ENCODE measurements around the gene OR8D2. TPM values are rescaled to one million over a fixed set of nuclear protein-coding genes. Genes with fewer than 3 reads are reported as not detected.

The OR8D2 gene
- total RNA-seq, 2 experiments from 2014 or later = not detected

DNA sequence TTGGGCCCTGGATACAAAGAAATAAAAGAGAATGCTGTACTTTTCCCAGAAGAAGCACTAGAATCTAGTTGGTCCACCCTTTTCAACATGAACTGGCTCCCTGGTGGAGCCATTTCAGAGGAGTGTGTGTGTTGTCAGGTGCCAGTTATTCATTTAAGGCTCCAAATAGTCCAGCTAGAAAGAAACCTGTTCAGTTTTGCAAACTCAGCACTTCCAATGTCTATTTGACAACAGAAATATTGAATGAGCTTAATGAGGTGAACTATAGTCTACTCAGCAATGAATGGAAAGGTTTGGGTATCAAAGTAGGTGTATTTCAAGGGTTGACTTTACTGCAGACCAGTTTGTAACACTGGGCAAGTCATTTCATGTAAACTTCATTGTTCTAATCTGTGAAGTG, 8.3 kb downstream of the OR8D2 start:
- POLR2A ChIA-PET = no interaction called here
- H3K4me1 Mint-ChIP-seq = no peaks in the 10 kb centered on the region
- DNase-seq = no peak
- H3K27ac Mint-ChIP-seq = no peak overlapping the region
- H3K36me3 Mint-ChIP-seq (ENCODE audit: low read depth) = no peaks in the 10 kb centered on the region
- no peak overlapping the region for H3K4me3 Mint-ChIP-seq
- CTCF ChIA-PET = no interaction called here
- H3K27me3 Mint-ChIP-seq = no peaks in the 10 kb centered on the region
- no peaks in the 10 kb centered on the region for H3K9me3 Mint-ChIP-seq

GRCh38 chr11:124311269-124311668, 8.7 kb downstream of the OR8D2 start:
- Mint-ChIP-seq H3K27ac (no peak overlapping the region), H3K27me3 (no peaks in the 10 kb centered on the region), H3K9me3 (no peaks in the 10 kb centered on the region), H3K4me3 (no peak overlapping the region), H3K4me1 (no peaks in the 10 kb centered on the region), H3K36me3 (ENCODE audit: low read depth) (no peaks in the 10 kb centered on the region)
- ChIA-PET CTCF (no interaction called here), POLR2A (no interaction called here)
- DNase-seq = no peak

GRCh38 chr11:124310721-124311120, 9.3 kb downstream of the OR8D2 start:
- H3K27me3 Mint-ChIP-seq = no peaks in the 10 kb centered on the region
- no peaks in the 10 kb centered on the region for H3K4me1 Mint-ChIP-seq
- DNase-seq = no peak
- CTCF ChIA-PET = no interaction called here
- H3K27ac Mint-ChIP-seq = no peak overlapping the region
- no peak overlapping the region for H3K4me3 Mint-ChIP-seq
- POLR2A ChIA-PET = no interaction called here
- no peaks in the 10 kb centered on the region for H3K9me3 Mint-ChIP-seq
- H3K36me3 Mint-ChIP-seq (ENCODE audit: low read depth) = no peaks in the 10 kb centered on the region

- H3K27ac Mint-ChIP-seq = no peak overlapping the region
- no peaks in the 10 kb centered on the region for H3K4me1 Mint-ChIP-seq
- no peak overlapping the region for H3K4me3 Mint-ChIP-seq
- H3K27me3 Mint-ChIP-seq = no peaks in the 10 kb centered on the region
- H3K9me3 Mint-ChIP-seq = no peaks in the 10 kb centered on the region
- CTCF ChIA-PET = no interaction called here
- no peak for DNase-seq
- POLR2A ChIA-PET = no interaction called here
- no peaks in the 10 kb centered on the region for H3K36me3 Mint-ChIP-seq (ENCODE audit: low read depth)
Measured at GRCh38 chr11:124307093-124307492, 12.9 kb downstream of the OR8D2 start.

GRCh38 chr11:124302347-124303125, 17.5 kb downstream of the OR8D2 start:
- CTCF ChIA-PET = no interaction called here
- POLR2A ChIA-PET = no interaction called here
- Mint-ChIP-seq H3K27ac (no peak overlapping the region), H3K27me3 (no peaks in the 10 kb centered on the region), H3K9me3 (no peaks in the 10 kb centered on the region), H3K36me3 (ENCODE audit: low read depth) (no peaks in the 10 kb centered on the region), H3K4me3 (no peak overlapping the region), H3K4me1 (no peaks in the 10 kb centered on the region)
- no peak for DNase-seq

DNA sequence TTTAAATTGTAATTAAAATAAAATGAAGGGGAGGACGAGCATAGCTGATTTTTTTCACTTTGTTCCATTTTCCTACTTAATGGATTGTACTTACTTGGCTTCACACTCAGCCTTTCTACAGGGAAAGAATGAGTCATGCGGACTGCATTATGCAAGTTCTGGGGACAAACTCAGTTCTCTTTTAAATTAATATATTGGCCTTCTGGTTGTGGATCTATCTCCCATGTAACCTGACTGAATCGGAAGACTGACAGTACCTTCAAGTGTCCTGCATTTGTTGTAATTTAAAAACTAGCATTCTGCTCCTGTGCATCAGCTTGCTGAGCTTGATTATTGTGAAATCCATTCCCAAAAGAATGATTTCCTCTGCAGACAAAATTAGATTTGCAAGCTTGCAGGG, 18.4 kb downstream of the OR8D2 start:
- POLR2A ChIA-PET = no interaction called here
- H3K9me3 Mint-ChIP-seq = no peaks in the 10 kb centered on the region
- CTCF ChIA-PET = no interaction called here
- H3K4me3 Mint-ChIP-seq = no peak overlapping the region
- no peaks in the 10 kb centered on the region for H3K4me1 Mint-ChIP-seq
- no peaks in the 10 kb centered on the region for H3K27me3 Mint-ChIP-seq
- H3K36me3 Mint-ChIP-seq (ENCODE audit: low read depth) = no peaks in the 10 kb centered on the region
- no peak for DNase-seq
- no peak overlapping the region for H3K27ac Mint-ChIP-seq

GRCh38 chr11:124297921-124298320, 22.1 kb downstream of the OR8D2 start:
- H3K27me3 Mint-ChIP-seq = no peaks in the 10 kb centered on the region
- no peaks in the 10 kb centered on the region for H3K9me3 Mint-ChIP-seq
- POLR2A ChIA-PET = no interaction called here
- CTCF ChIA-PET = no interaction called here
- no peak for DNase-seq
- H3K36me3 Mint-ChIP-seq (ENCODE audit: low read depth) = no peaks in the 10 kb centered on the region
- H3K4me3 Mint-ChIP-seq = no peak overlapping the region
- H3K27ac Mint-ChIP-seq = no peak overlapping the region
- no peaks in the 10 kb centered on the region for H3K4me1 Mint-ChIP-seq

DNA sequence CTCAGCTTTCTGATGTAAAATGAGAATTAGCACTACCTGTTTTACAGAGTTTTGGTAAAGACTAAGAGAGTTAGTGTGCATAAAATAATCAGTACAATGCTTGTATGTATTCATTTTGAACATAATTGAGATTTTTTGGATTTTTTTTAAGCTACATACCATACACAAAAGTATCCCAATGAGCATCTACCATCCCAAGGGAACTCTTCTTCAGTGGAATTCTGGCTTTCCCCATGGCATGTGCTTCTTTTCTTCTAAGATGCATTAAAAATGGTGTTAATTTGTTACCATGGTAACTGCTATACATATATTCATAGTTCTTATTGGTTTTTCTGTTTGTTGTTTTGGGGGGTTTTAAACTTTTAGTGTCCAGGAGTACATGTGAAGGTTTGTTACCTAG, 24.0 kb downstream of the OR8D2 start:
- CTCF ChIA-PET = interaction anchor here (0.7 kb wide), 1 partner anchor 13 kb away, joined by 3 read pairs; no protein-coding TSS in a partner anchor
- no peak overlapping the region for H3K27ac Mint-ChIP-seq
- H3K4me3 Mint-ChIP-seq = no peak overlapping the region

DNA sequence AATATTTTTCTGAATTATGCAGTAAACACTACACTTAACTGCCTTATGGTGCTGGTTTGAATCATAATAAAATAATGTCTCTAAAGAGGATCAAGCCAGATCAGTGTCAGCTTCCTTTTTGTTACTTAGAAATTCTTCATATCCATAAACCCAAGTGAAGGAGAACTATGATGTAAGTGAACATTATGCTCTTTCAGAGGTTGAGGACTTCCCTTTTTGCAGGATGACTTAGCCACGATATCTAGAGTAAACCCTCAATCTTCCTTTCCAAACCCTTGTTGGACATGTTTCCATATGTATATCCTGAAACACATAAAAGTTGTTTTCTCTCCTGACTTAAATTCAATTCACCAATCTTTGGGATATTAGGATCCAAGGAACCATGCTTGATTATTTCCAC, 25.3 kb downstream of the OR8D2 start:
- Mint-ChIP-seq H3K4me3 (no peak overlapping the region), H3K27ac (no peak overlapping the region), H3K36me3 (ENCODE audit: low read depth) (no peaks in the 10 kb centered on the region), H3K4me1 (no peaks in the 10 kb centered on the region), H3K27me3 (no peaks in the 10 kb centered on the region), H3K9me3 (no peaks in the 10 kb centered on the region)
- CTCF ChIA-PET = no interaction called here
- DNase-seq = no peak
- POLR2A ChIA-PET = no interaction called here

More for the DNA sequence above, 24.0 kb downstream of the OR8D2 start:
- POLR2A ChIA-PET = no interaction called here
- H3K9me3 Mint-ChIP-seq = no peaks in the 10 kb centered on the region
- no peaks in the 10 kb centered on the region for H3K36me3 Mint-ChIP-seq (ENCODE audit: low read depth)
- H3K4me1 Mint-ChIP-seq = no peaks in the 10 kb centered on the region
- no peak for DNase-seq
- no peaks in the 10 kb centered on the region for H3K27me3 Mint-ChIP-seq

- H3K4me3 Mint-ChIP-seq = no peak overlapping the region
- H3K27ac Mint-ChIP-seq = no peak overlapping the region
- POLR2A ChIA-PET = no interaction called here
- no peaks in the 10 kb centered on the region for H3K4me1 Mint-ChIP-seq
- DNase-seq = no peak
- CTCF ChIA-PET = no interaction called here
- H3K9me3 Mint-ChIP-seq = peaks cover 2% of the 10 kb centered on the region
- no peaks in the 10 kb centered on the region for H3K36me3 Mint-ChIP-seq (ENCODE audit: low read depth)
- peaks cover 2% of the 10 kb centered on the region for H3K27me3 Mint-ChIP-seq
Measured at GRCh38 chr11:124285610-124286344, 34.2 kb downstream of the OR8D2 start.

DNA sequence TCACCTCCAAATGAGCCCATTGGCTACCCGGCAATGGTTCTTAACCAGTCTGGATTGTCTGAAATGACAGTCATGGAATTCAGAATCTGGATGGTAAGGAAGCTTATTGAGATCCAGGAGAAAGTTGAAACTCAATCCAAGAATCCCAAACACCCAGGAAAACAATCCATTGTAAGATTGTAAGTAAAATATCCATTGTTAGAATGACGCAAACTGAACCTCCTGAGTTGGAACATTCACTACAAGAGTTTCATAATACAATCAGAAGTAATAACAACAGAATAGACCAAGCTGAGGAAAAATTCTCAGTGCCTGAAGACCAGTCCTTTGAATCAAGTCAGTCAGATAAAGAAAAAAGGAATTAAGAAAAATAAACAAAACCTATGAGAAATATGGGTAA, 41.7 kb downstream of the OR8D2 start:
- no peak for DNase-seq
- H3K27ac Mint-ChIP-seq = no peak overlapping the region
- POLR2A ChIA-PET = no interaction called here
- no peak overlapping the region for H3K4me3 Mint-ChIP-seq
- no peaks in the 10 kb centered on the region for H3K36me3 Mint-ChIP-seq (ENCODE audit: low read depth)
- CTCF ChIA-PET = no interaction called here
- no peaks in the 10 kb centered on the region for H3K4me1 Mint-ChIP-seq
- H3K27me3 Mint-ChIP-seq = no peaks in the 10 kb centered on the region
- H3K9me3 Mint-ChIP-seq = peaks cover 1% of the 10 kb centered on the region

GRCh38 chr11:124277804-124278203, 42.2 kb downstream of the OR8D2 start:
- H3K4me3 Mint-ChIP-seq = no peak overlapping the region
- no peaks in the 10 kb centered on the region for H3K27me3 Mint-ChIP-seq
- H3K9me3 Mint-ChIP-seq = no peaks in the 10 kb centered on the region
- ChIA-PET CTCF (no interaction called here), POLR2A (no interaction called here)
- H3K4me1 Mint-ChIP-seq = no peaks in the 10 kb centered on the region
- H3K36me3 Mint-ChIP-seq (ENCODE audit: low read depth) = no peaks in the 10 kb centered on the region
- H3K27ac Mint-ChIP-seq = no peak overlapping the region
- no peak for DNase-seq

- H3K4me3 Mint-ChIP-seq = no peak overlapping the region
- no peaks in the 10 kb centered on the region for H3K4me1 Mint-ChIP-seq
- H3K27me3 Mint-ChIP-seq = no peaks in the 10 kb centered on the region
- no peaks in the 10 kb centered on the region for H3K36me3 Mint-ChIP-seq (ENCODE audit: low read depth)
- ChIA-PET POLR2A (no interaction called here), CTCF (no interaction called here)
- H3K9me3 Mint-ChIP-seq = no peaks in the 10 kb centered on the region
- no peak for DNase-seq
- no peak overlapping the region for H3K27ac Mint-ChIP-seq
Measured at GRCh38 chr11:124277207-124277606, 42.8 kb downstream of the OR8D2 start.

- H3K36me3 Mint-ChIP-seq (ENCODE audit: low read depth) = no peaks in the 10 kb centered on the region
- H3K4me1 Mint-ChIP-seq = no peaks in the 10 kb centered on the region
- no peak for DNase-seq
- H3K9me3 Mint-ChIP-seq = no peaks in the 10 kb centered on the region
- no peak overlapping the region for H3K27ac Mint-ChIP-seq
- ChIA-PET POLR2A (no interaction called here), CTCF (interaction anchor here (0.6 kb wide), 1 partner anchor 18 kb away, joined by 3 read pairs; no protein-coding TSS in a partner anchor)
- H3K27me3 Mint-ChIP-seq = no peaks in the 10 kb centered on the region
- no peak overlapping the region for H3K4me3 Mint-ChIP-seq
Measured at GRCh38 chr11:124276081-124276480, 43.9 kb downstream of the OR8D2 start.
